Measurements from ENCODE around the gene PRSS53.

PRSS53 gene

GRCh38 chr16:31094424-31095120 is 5.8 kb upstream of the PRSS53 start, which contains the start of gene VKORC1:
VKORC1 (minus strand) TSS chr16:31094797; CDS start chr16:31094729, 68 bp downstream.
- DNase-seq (ENCODE audit: low read depth in 2 of 2), result peak; percentile 59 to 70

- no peak for DNase-seq (ENCODE audit: low read depth in 2 of 2)
These were observed 5.3 kb upstream of the PRSS53 start for GRCh38 chr16:31094088-31094423.

GRCh38 chr16:31093132-31093703 is 4.5 kb upstream of the PRSS53 start:
- no peak for DNase-seq (ENCODE audit: low read depth in 2 of 2)

GRCh38 chr16:31092330-31092729 is 3.6 kb upstream of the PRSS53 start:
- DNase-seq (ENCODE audit: low read depth in 2 of 2), result no peak

GRCh38 chr16:31090540-31090939 is 1.8 kb upstream of the PRSS53 start:
- no peak for DNase-seq (ENCODE audit: low read depth in 2 of 2)

GRCh38 chr16:31089199-31089598 is 456 bp upstream of the PRSS53 start:
- DNase-seq (ENCODE audit: low read depth in 2 of 2), result no peak

GRCh38 chr16:31087971-31088370 is 772 bp downstream of the PRSS53 start:
- DNase-seq (ENCODE audit: low read depth in 2 of 2), result no peak

- DNase-seq (ENCODE audit: low read depth in 2 of 2), result no peak
These were observed 1.3 kb downstream of the PRSS53 start for GRCh38 chr16:31087481-31087880.

GRCh38 chr16:31086629-31086906 is 2.2 kb downstream of the PRSS53 start:
- no peak for DNase-seq (ENCODE audit: low read depth in 2 of 2)

- DNase-seq (ENCODE audit: low read depth in 2 of 2), result no peak
These were observed 2.7 kb downstream of the PRSS53 start for GRCh38 chr16:31085873-31086628.

- no peak for DNase-seq (ENCODE audit: low read depth in 2 of 2)
These were observed 3.3 kb downstream of the PRSS53 start for GRCh38 chr16:31085411-31085810.

- DNase-seq (ENCODE audit: low read depth in 2 of 2), result no peak
These were observed 4.0 kb downstream of the PRSS53 start for GRCh38 chr16:31084584-31085302.

- DNase-seq (ENCODE audit: low read depth in 2 of 2), result no peak
These were observed 4.8 kb downstream of the PRSS53 start for GRCh38 chr16:31083981-31084380.

- DNase-seq (ENCODE audit: low read depth in 2 of 2), result no peak
These were observed 5.2 kb downstream of the PRSS53 start for GRCh38 chr16:31083556-31083955.

- DNase-seq (ENCODE audit: low read depth in 2 of 2), result no peak
These were observed 5.7 kb downstream of the PRSS53 start for GRCh38 chr16:31083081-31083480.

- DNase-seq (ENCODE audit: low read depth in 2 of 2), result no peak
These were observed 6.2 kb downstream of the PRSS53 start for GRCh38 chr16:31082368-31083045.

GRCh38 chr16:31081428-31082351 is 7.1 kb downstream of the PRSS53 start:
- no peak for DNase-seq (ENCODE audit: low read depth in 2 of 2)

GRCh38 chr16:31080756-31081419 is 7.9 kb downstream of the PRSS53 start:
- DNase-seq (ENCODE audit: low read depth in 2 of 2), result no peak

GRCh38 chr16:31080035-31080629 is 8.6 kb downstream of the PRSS53 start:
- no peak for DNase-seq (ENCODE audit: low read depth in 2 of 2)

GRCh38 chr16:31079342-31079944 is 9.3 kb downstream of the PRSS53 start:
- DNase-seq (ENCODE audit: low read depth in 2 of 2), result no peak

Data from stimulated activated CD4-positive, alpha-beta T cell treated with anti-CD3 and anti-CD28 coated beads, Interleukin-1b, Interleukin-23, amount 100 ng/mL, for 1 hour (primary cell).